SK-MEL-5 (cell line): ENCODE measurements around the gene RTTN. TPM values are rescaled to one million over a fixed set of nuclear protein-coding genes. Genes with fewer than 3 reads are reported as not detected.
A peak's percentile ranks its signal among the peaks of the same experiment; 100 is the strongest.

Experiments
- DNase-seq: peaks from one replicate; pipeline ENCODE4 v3.0.0-alpha.2; 2016; ENCODE audit warnings: low read depth, low spot score
- in situ Hi-C: cut with HindIII; loops from 2 replicates; pipeline ENCODE4 v1.10.0; 2016; ENCODE audit warnings: low sequenced_read_pairs, high pct_unique_total_duplicates, low pct_unique_long_range_greater_than_20kb
- total RNA-seq: library from RNA; depleted of rRNA; stranded (reverse); fragments of >200 nt; shearing (Covaris generic); gene quantifications from 2 replicates; pipeline ENCODE4 v1.2.3, GENCODE V29; 2014

The RTTN gene
- total RNA-seq, 1 experiment from 2014 or later = 21.7 TPM

GRCh38 chr18:70172225-70172624, 33.3 kb downstream of the RTTN start:
- in situ Hi-C loops = no loop called here
- DNase-seq = peak; percentile 24

- DNase-seq = no peak
- in situ Hi-C loops = no loop called here
Measured at GRCh38 chr18:70169747-70170146, 35.7 kb downstream of the RTTN start.

GRCh38 chr18:70166668-70167067, 38.8 kb downstream of the RTTN start:
- DNase-seq = no peak
- in situ Hi-C loops = no loop called here

- DNase-seq = no peak
- in situ Hi-C loops = no loop called here
Measured at GRCh38 chr18:70165936-70166335, 39.6 kb downstream of the RTTN start.

GRCh38 chr18:70160073-70160678, 45.3 kb downstream of the RTTN start:
- DNase-seq = peak; percentile 4
- in situ Hi-C loops = no loop called here

GRCh38 chr18:70158992-70159717, 46.3 kb downstream of the RTTN start:
- in situ Hi-C loops = no loop called here
- DNase-seq = no peak

- in situ Hi-C loops = no loop called here
Measured at GRCh38 chr18:70156886-70157285, 48.6 kb downstream of the RTTN start.

GRCh38 chr18:70154591-70155194, 50.8 kb downstream of the RTTN start:
- no peak for DNase-seq

More at GRCh38 chr18:70156886-70157285, 48.6 kb downstream of the RTTN start:
- DNase-seq = no peak

GRCh38 chr18:70151614-70152013, 53.9 kb downstream of the RTTN start:
- no peak for DNase-seq
- in situ Hi-C loops = no loop called here

More at GRCh38 chr18:70154591-70155194, 50.8 kb downstream of the RTTN start:
- in situ Hi-C loops = no loop called here

GRCh38 chr18:70149616-70150301, 55.7 kb downstream of the RTTN start:
- no peak for DNase-seq
- in situ Hi-C loops = no loop called here

GRCh38 chr18:70149156-70149555, 56.3 kb downstream of the RTTN start:
- no peak for DNase-seq
- in situ Hi-C loops = no loop called here

- in situ Hi-C loops = no loop called here
- DNase-seq = no peak
Measured at GRCh38 chr18:70148039-70148938, 57.2 kb downstream of the RTTN start.

GRCh38 chr18:70146174-70146573, 59.3 kb downstream of the RTTN start:
- DNase-seq = no peak
- in situ Hi-C loops = no loop called here

GRCh38 chr18:70142001-70142400, 63.5 kb downstream of the RTTN start:
- in situ Hi-C loops = no loop called here
- no peak for DNase-seq

GRCh38 chr18:70139138-70139537, 66.3 kb downstream of the RTTN start:
- peak; percentile 2 for DNase-seq
- in situ Hi-C loops = no loop called here

GRCh38 chr18:70135604-70136003, 69.9 kb downstream of the RTTN start:
- no peak for DNase-seq
- in situ Hi-C loops = no loop called here

- no peak for DNase-seq
- in situ Hi-C loops = no loop called here
Measured at GRCh38 chr18:70132999-70133398, 72.5 kb downstream of the RTTN start.
